Spleen (tissue), 13 donors: Measurements from ENCODE around the gene CHRM3. TPM values are rescaled to one million over a fixed set of nuclear protein-coding genes. Genes with fewer than 3 reads are reported as not detected.

Source experiments
- DNase-seq: peaks from one replicate; pipeline ENCODE4 v3.0.0-alpha.2; 2020
- H3K27ac ChIP-seq, 8 donors: fragments of 200-600 bp; sonication (generic) in 7 of 8; 1 replicate in 4 of 8; 2 replicates in 4 of 8; pipeline versions ENCODE4 v1.5.0 to v1.8.0; 2016 to 2021; ENCODE audit warnings: inconsistent platforms in 4 of 8, mild to moderate bottlenecking in 4 of 8, moderate library complexity in 1 of 8
- H3K27me3 ChIP-seq, 7 donors: fragments of 200-600 bp; sonication (generic) in 6 of 7; replicated peaks in 1 of 7; 1 replicate in 4 of 7; 2 replicates in 3 of 7; pipeline versions ENCODE4 v1.5.0 to v1.8.0; 2016 to 2021; ENCODE audit warnings: inconsistent platforms in 3 of 7, mild to moderate bottlenecking in 1 of 7
- H3K36me3 ChIP-seq, 6 donors: fragments of 200-600 bp; sonication (generic) in 5 of 6; 1 replicate in 4 of 6; 2 replicates in 2 of 6; pipeline versions ENCODE4 v1.5.0 to v1.8.0; 2016 to 2021; ENCODE audit warnings: inconsistent platforms in 2 of 6
- H3K4me1 ChIP-seq, 6 donors: fragments of 200-600 bp; sonication (generic) in 5 of 6; 1 replicate in 3 of 6; 2 replicates in 3 of 6; pipeline versions ENCODE4 v1.5.0 to v1.8.0; 2016 to 2021; ENCODE audit warnings: inconsistent platforms in 3 of 6
- H3K4me3 ChIP-seq, 8 donors: fragments of 200-600 bp; sonication (generic) in 7 of 8; 1 replicate in 4 of 8; 2 replicates in 4 of 8; pipeline versions ENCODE4 v1.5.0 to v1.8.0; 2016 to 2021; ENCODE audit warnings: inconsistent platforms in 4 of 8, mild to moderate bottlenecking in 4 of 8, moderate library complexity in 2 of 8
- H3K9me3 ChIP-seq, 8 donors: fragments of 200-600 bp; sonication (generic) in 7 of 8; 1 replicate in 4 of 8; 2 replicates in 4 of 8; pipeline versions ENCODE4 v1.5.0 to v1.8.0; 2016 to 2021; ENCODE audit warnings: inconsistent platforms in 4 of 8
- POLR2A ChIP-seq, 3 donors: fragments of 450-650 bp; IDR thresholded peaks; one replicate each; pipeline ENCODE4 v1.5.1; 2017; ENCODE audit warnings: antibody characterized with exemption in 3 of 3, mild to moderate bottlenecking in 1 of 3
- POLR2AphosphoS5 ChIP-seq, 3 donors: sonication (generic); formaldehyde crosslinking; IDR thresholded peaks; one replicate each; pipeline ENCODE4 v1.5.1; 2017; ENCODE audit warnings: antibody characterized with exemption in 3 of 3
- WGBS, 5 donors: extraction: QIAGEN DNeasy Blood & Tissue Kit in 3 of 5; methylation state at CpG; one replicate each; pipeline versions ENCODE4 v1.1.5 to v1.1.7; 2013 to 2018; 5-methylcytosine and 5-hydroxymethylcytosine counted together
- intact Hi-C: fragments of 100-400 bp; cut with DNase I; formaldehyde crosslinking; loops from one replicate; pipeline ENCODE4 v1.15.0; 2023; ENCODE audit warnings: low total_unique reads
- long read RNA-seq, 2 donors: transcript quantifications; one replicate each; lab custom pipeline, GENCODE V29; 2026
- polyA plus RNA-seq, 3 donors: library from polyadenylated mRNA; stranded (reverse); fragments of 200-250 nt; gene quantifications; one replicate each; pipeline ENCODE4 v1.2.1, GENCODE V29; 2013
- total RNA-seq, 7 donors: library from RNA; depleted of rRNA in 3 of 7; stranded (reverse); fragments of >200 nt in 3 of 7; fragmentation: NEBNext Ultra II Directional in 4 of 7; extraction: Animal tissue kit (Norgen Biotek cat#: 25700) in 4 of 7; gene quantifications; one replicate each; pipeline versions ENCODE4 v1.1.0 to v1.2.1, GENCODE V29; 2016 to 2021
- TF ChIP-seq, protein P1 (sequence below), 11 experiments: fragments of 200-600 bp in 7 of 11; fragments of 450-650 bp in 4 of 11; sonication (generic) in 4 of 11; IDR thresholded peaks in 8 of 11; conservative IDR thresholded peaks in 3 of 11; 1 replicate in 7 of 11; 2 replicates in 4 of 11; pipeline versions ENCODE4 v1.4.0 to v1.8.0; 2016 to 2021; ENCODE audit warnings: antibody characterized with exemption in 11 of 11, inconsistent platforms in 4 of 11, mild to moderate bottlenecking in 1 of 11
- donor health status: healthy with polysubstance abuse.
- donor health status: DM: no; HTN: no; CAD: no; lungs with moderate emphysema.
- donor health status: DM: no; HTN: no; CAD: no.
- donor health status: Bipolar disorder and iron deficiency.
- donor health status: healthy.
- donor health status: DM: no; HTN: no; CAD: no.
- donor health status: DM: yes; HTN: yes; CAD: no.

The CHRM3 gene
- total RNA-seq (10 to 100 TPM in 1 of 7 donors, 1 to 10 TPM in 5, under 1 TPM in 1; 0.57 to 12.5 (median 3.0) TPM), polyA plus RNA-seq (under 1 TPM; 0.13 to 0.32 (median 0.32) TPM)
- long read RNA-seq, donor 1, result 0 reads
- long read RNA-seq, donor 2, result 0 reads

- Histone ChIP-seq H3K27ac (peak within 1 kb of the TSS in 2 of 8 donors; percentile 47 to 59), H3K36me3 (no peaks in the 10 kb centered on the region), H3K27me3 (peaks cover 3 to 78% (median 41%) of the 10 kb centered on the region in 7 donors), H3K9me3 (no peaks in the 10 kb centered on the region), H3K4me1 (peaks cover 6 to 25% (median 19%) of the 10 kb centered on the region in 6 donors), H3K4me3 (peak within 1 kb of the TSS; percentile 23 to 67 (median 38))
- intact Hi-C loops, result no loop called here
- TF ChIP-seq POLR2AphosphoS5 (IDR thresholded peaks at IDR 0.05) (peak in 1 of 3 donors; percentile 77), POLR2A (IDR thresholded peaks at IDR 0.05) (no peak)
- TF ChIP-seq, protein P1, sequence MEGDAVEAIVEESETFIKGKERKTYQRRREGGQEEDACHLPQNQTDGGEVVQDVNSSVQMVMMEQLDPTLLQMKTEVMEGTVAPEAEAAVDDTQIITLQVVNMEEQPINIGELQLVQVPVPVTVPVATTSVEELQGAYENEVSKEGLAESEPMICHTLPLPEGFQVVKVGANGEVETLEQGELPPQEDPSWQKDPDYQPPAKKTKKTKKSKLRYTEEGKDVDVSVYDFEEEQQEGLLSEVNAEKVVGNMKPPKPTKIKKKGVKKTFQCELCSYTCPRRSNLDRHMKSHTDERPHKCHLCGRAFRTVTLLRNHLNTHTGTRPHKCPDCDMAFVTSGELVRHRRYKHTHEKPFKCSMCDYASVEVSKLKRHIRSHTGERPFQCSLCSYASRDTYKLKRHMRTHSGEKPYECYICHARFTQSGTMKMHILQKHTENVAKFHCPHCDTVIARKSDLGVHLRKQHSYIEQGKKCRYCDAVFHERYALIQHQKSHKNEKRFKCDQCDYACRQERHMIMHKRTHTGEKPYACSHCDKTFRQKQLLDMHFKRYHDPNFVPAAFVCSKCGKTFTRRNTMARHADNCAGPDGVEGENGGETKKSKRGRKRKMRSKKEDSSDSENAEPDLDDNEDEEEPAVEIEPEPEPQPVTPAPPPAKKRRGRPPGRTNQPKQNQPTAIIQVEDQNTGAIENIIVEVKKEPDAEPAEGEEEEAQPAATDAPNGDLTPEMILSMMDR (IDR thresholded peaks at IDR 0.05 in 8 of 11, conservative IDR thresholded peaks at IDR 0.05 in 3 of 11), result no peak
- 1 to 10% (median 2%) methylated on average over 61 to 82 of the region's 82 CpGs for WGBS, 5 donors
- DNase-seq, result no peak
These were observed at the start of gene CHRM3 for GRCh38 chr1:239386453-239387303. Gene CHRM3, plus strand, starts transcription at chr1:239386568. Its CDS starts 520,884 bp downstream, at chr1:239907452.

DNA sequence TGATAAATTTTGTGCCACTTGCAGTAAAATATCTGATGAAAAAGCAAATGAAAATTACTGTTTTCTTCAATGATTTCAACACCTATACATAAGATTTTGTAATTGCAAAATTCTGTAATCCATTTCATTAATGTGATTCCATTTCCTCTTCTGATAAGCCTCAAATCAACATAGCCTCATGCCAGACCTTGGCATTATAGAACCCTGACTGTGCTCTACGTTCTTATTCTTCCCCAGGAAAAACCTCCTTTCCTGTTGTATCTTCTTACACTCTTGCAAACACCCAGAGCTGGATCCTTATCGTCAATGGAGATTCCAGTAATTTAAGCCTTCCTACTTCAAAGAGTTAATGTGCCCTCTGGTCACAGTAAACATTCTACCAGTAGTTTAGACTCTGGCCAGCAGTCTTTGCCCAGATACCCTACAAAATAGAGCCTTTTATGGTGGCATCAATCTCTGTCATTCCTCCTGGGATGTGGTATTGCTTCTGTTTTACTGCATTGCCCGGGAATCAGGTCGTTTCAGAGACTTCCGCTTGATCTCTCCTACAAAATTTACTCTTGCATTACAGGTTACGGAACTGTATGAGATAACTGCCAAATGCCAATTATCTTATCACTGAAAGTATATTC, 48.5 kb upstream of the CHRM3 start:
- H3K27ac ChIP-seq, result no peak overlapping the region
- H3K4me1 ChIP-seq, result no peaks in the 10 kb centered on the region
- no peaks in the 10 kb centered on the region for H3K36me3 ChIP-seq
- intact Hi-C loops, result no loop called here
- H3K4me3 ChIP-seq, result no peak overlapping the region
- no peaks in the 10 kb centered on the region for H3K27me3 ChIP-seq
- no peaks in the 10 kb centered on the region for H3K9me3 ChIP-seq
- no peak for DNase-seq
- 65 to 75% (median 69%) methylated on average over 6 of the region's 6 CpGs for WGBS, 5 donors
- TF ChIP-seq POLR2AphosphoS5 (IDR thresholded peaks at IDR 0.05) (no peak), POLR2A (IDR thresholded peaks at IDR 0.05) (no peak)
- TF ChIP-seq, protein P1 (IDR thresholded peaks at IDR 0.05 in 8 of 11, conservative IDR thresholded peaks at IDR 0.05 in 3 of 11), result no peak

DNA sequence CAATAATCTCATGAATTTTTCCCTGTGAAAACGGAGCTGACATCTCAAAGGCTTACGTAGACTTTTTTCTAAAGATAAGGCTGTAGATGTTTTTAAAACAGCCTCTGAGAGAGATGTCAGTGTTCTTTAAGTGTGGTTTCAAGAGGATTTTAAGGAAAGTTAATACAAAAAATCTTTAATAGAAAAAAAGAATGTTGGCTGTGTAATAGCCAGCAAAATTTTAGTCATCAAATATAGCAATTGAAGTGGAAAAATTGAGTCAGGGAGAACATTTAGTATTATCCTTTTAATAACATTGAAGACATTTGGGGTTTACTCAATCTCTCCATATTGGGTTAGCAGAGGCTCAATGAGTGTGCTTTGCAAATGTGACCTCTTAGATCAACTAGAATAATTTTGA, 38.6 kb upstream of the CHRM3 start:
- intact Hi-C loops, result no loop called here
- H3K4me1 ChIP-seq, result no peaks in the 10 kb centered on the region
- no peak overlapping the region for H3K4me3 ChIP-seq
- DNase-seq, result no peak
- TF ChIP-seq POLR2AphosphoS5 (IDR thresholded peaks at IDR 0.05) (no peak), POLR2A (IDR thresholded peaks at IDR 0.05) (no peak)
- TF ChIP-seq, protein P1 (IDR thresholded peaks at IDR 0.05 in 8 of 11, conservative IDR thresholded peaks at IDR 0.05 in 3 of 11), result no peak
- no peaks in the 10 kb centered on the region for H3K9me3 ChIP-seq
- 82 to 90% (median 88%) methylated on average over 2 of the region's 2 CpGs for WGBS, 5 donors
- no peak overlapping the region for H3K27ac ChIP-seq
- H3K36me3 ChIP-seq, result no peaks in the 10 kb centered on the region
- H3K27me3 ChIP-seq, result no peaks in the 10 kb centered on the region
